WTC11 (cell line): ENCODE data around the gene KCNIP3. TPM values are rescaled to one million over a fixed set of nuclear protein-coding genes. Genes with fewer than 3 reads are reported as not detected.
"Not testable (repeated sequence)": the region's sequence is repeated elsewhere in the genome, so short reads cannot be mapped to it uniquely, and the experiment has no call there.

Experiments
- ATAC-seq: fragments of 200-7000 bp; cut with Tn5 transposase; 2 replicates; pipeline ENCODE4 v1.10.0; 2021; ENCODE audit warnings: mild to moderate bottlenecking, moderate library complexity
- CTCF ChIA-PET: fragments of 300-600 bp; sonication (Branson Sonifier 250); formaldehyde crosslinking; loops from one replicate; lab custom pipeline; 2021; ENCODE audit warnings: antibody characterized with exemption; lab: Charles Lee
- POLR2A ChIA-PET: fragments of 350-600 bp; sonication (Branson Sonifier 250); formaldehyde crosslinking; loops from one replicate; lab custom pipeline; 2021; ENCODE audit warnings: antibody characterized with exemption; lab: Charles Lee
- DNase-seq: peaks from one replicate; pipeline ENCODE4 v3.0.0; 2021; ENCODE audit warnings: low spot score
- H3K27ac Mint-ChIP-seq: 2 replicates; pipeline ENCODE4 v1.8.0; 2021; ENCODE audit warnings: mixed read lengths
- H3K27me3 Mint-ChIP-seq: 2 replicates; pipeline ENCODE4 v1.8.0; 2021; ENCODE audit warnings: low read depth, mild to moderate bottlenecking, moderate library complexity, mixed read lengths
- H3K36me3 Mint-ChIP-seq: 2 replicates; pipeline ENCODE4 v1.8.0; 2021; ENCODE audit warnings: mixed read lengths
- H3K4me1 Mint-ChIP-seq: 2 replicates; pipeline ENCODE4 v1.8.0; 2022; ENCODE audit warnings: mixed read lengths
- H3K4me3 Mint-ChIP-seq: 2 replicates; pipeline ENCODE4 v1.8.0; 2021; ENCODE audit warnings: mild to moderate bottlenecking, moderate library complexity, mixed read lengths
- H3K9me3 Mint-ChIP-seq: 2 replicates; pipeline ENCODE4 v1.8.0; 2021; ENCODE audit warnings: mixed read lengths
- total RNA-seq: library from RNA; stranded (reverse); gene quantifications from 3 replicates; pipeline ENCODE4 v1.2.3, GENCODE V29; 2021

Gene KCNIP3
- total RNA-seq, 1 experiment from 2014 or later: 2.1 TPM

DNA sequence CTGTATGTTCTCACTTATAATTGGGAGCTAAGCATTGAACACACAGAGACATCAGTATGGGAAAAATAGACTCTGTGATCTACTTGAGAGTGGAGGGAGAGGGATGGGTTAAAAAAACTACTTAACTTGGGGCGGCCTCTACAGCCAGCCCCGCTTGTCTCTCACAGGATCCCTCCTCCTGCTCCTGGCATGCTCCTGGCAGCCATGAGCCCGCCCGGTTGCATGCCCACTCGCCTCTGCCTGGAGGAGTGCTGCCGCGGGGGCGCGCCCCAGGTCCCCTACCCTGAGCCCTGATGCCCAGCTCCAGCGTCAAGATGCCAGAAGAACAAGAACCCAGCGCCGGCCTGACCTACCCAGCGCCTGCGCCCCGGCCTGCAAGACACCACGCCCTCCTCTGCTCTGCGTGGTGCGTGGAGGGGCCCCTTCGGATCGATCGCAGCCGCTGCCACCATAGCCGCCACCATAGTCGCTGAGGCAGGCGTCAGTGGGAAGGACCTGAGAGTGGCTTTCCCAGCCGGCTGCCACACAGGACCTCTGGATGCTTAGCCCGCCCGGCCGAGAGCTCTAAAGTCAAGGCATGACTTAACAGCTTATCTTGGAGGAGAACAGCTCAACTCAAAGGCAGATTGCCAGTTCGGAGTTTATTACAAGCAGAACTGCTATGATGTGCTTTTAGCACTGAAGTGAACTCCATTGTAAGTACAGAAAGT lies 138.2 kb downstream of the KCNIP3 start:
- H3K27ac Mint-ChIP-seq, DNase-seq, H3K4me3 Mint-ChIP-seq, ATAC-seq, H3K9me3 Mint-ChIP-seq, CTCF ChIA-PET, POLR2A ChIA-PET, H3K4me1 Mint-ChIP-seq, H3K36me3 Mint-ChIP-seq, H3K27me3 Mint-ChIP-seq: not testable (repeated sequence)

Other genes with a start within 250 kb of the KCNIP3 start
- 60.4 to 70.3 TPM (median 62.2 TPM) in 3 replicates for gene MRPS5, start 175.5 kb upstream of the KCNIP3 start, total RNA-seq
- 18.0 to 19.3 TPM (median 18.2 TPM) in 3 replicates for gene ZNF514, start 137.5 kb upstream of the KCNIP3 start, total RNA-seq
- gene ZNF2, start 131.5 kb upstream of the KCNIP3 start, total RNA-seq: 2.4 to 3.5 TPM (median 3.4 TPM) in 3 replicates
- gene ZNF892, start 89.8 kb upstream of the KCNIP3 start, total RNA-seq: 9.4 to 10.8 TPM (median 10.3 TPM) in 3 replicates
- 7.9 to 11.8 TPM (median 8.3 TPM) in 3 replicates for gene PROM2, start 22.9 kb upstream of the KCNIP3 start, total RNA-seq
- 39.8 to 47.9 TPM (median 45.4 TPM) in 3 replicates for gene FAHD2A, start 105.4 kb downstream of the KCNIP3 start, total RNA-seq
- not detected in 3 replicates for gene TRIM43B, start 187.4 kb downstream of the KCNIP3 start, total RNA-seq